Upper lobe of right lung (tissue), 1 donor: ENCODE measurements around the gene CTSK. TPM values are rescaled to one million over a fixed set of nuclear protein-coding genes. Genes with fewer than 3 reads are reported as not detected.

ENCODE experiments used
- ATAC-seq: fragments of 200-7000 bp; cut with Tn5 transposase; one replicate; pipeline ENCODE4 v1.9.1; 2020; ENCODE audit warnings: mild to moderate bottlenecking, moderate library complexity
- DNase-seq: peaks from one replicate; pipeline ENCODE4 v3.0.0-alpha.2; 2020
- H3K27ac ChIP-seq: fragments of 200-600 bp; one replicate; pipeline ENCODE4 v1.8.0; 2022
- H3K27me3 ChIP-seq: fragments of 200-600 bp; one replicate; pipeline ENCODE4 v1.8.0; 2022; ENCODE audit warnings: mild to moderate bottlenecking
- H3K36me3 ChIP-seq: fragments of 200-600 bp; one replicate; pipeline ENCODE4 v1.8.0; 2022
- H3K4me1 ChIP-seq: fragments of 200-600 bp; one replicate; pipeline ENCODE4 v1.8.0; 2022
- H3K4me3 ChIP-seq: fragments of 200-600 bp; one replicate; pipeline ENCODE4 v1.8.0; 2022; ENCODE audit warnings: mild to moderate bottlenecking
- H3K9me3 ChIP-seq: fragments of 200-600 bp; one replicate; pipeline ENCODE4 v1.8.0; 2022
- CTCF ChIP-seq: fragments of 200-600 bp; IDR thresholded peaks from one replicate; pipeline ENCODE4 v1.8.0; 2022; ENCODE audit warnings: antibody characterized with exemption
- intact Hi-C: fragments of 100-400 bp; cut with DNase I; formaldehyde crosslinking; loops from one replicate; pipeline ENCODE4 v1.11.0; 2022
- total RNA-seq: library from RNA; stranded (reverse); fragmentation: NEBNext Ultra II Directional; extraction: Animal tissue kit (Norgen Biotek cat#: 25700); gene quantifications from one replicate; pipeline ENCODE4 v1.2.1, GENCODE V29; 2021
- donor health status: DM: no; HTN: yes; CAD: no; lungs with severe emphysema.

Gene CTSK
- total RNA-seq, 1 donor from 2014 or later, result 35.5 TPM

DNA sequence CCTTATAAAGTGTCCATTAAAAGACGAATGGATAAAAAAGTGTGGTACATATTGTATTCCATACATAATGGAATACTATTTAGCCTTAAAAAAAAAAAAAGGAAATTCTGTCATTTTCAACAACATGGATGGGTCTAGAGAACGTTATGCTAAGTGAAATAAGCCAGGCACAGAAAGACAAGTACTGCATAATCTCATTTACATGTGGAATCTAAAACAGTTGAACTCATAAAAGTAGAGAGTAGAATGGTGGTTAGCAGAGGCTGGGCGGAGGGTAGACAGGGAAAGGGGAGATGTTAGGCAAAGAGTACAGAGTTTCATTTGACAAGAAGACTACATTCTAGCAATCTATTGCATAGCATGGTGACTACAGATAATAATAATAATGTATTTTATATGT is 45.0 kb downstream of the CTSK start:
- peak overlapping the region; percentile 48 for H3K4me3 ChIP-seq
- H3K4me1 ChIP-seq, result peaks cover 14% of the 10 kb centered on the region
- no peak overlapping the region for H3K27ac ChIP-seq
- H3K9me3 ChIP-seq, result no peaks in the 10 kb centered on the region
- DNase-seq, result no peak
- H3K27me3 ChIP-seq, result no peaks in the 10 kb centered on the region
- TF ChIP-seq CTCF, result no peak
- no peak for ATAC-seq
- intact Hi-C loops, result no loop called here
- H3K36me3 ChIP-seq, result no peaks in the 10 kb centered on the region

GRCh38 chr1:150762552-150762951 is 45.5 kb downstream of the CTSK start:
- DNase-seq, result no peak
- H3K36me3 ChIP-seq, result peaks cover 3% of the 10 kb centered on the region
- no peak overlapping the region for H3K4me3 ChIP-seq
- no peaks in the 10 kb centered on the region for H3K9me3 ChIP-seq
- TF ChIP-seq CTCF, result no peak
- no peak overlapping the region for H3K27ac ChIP-seq
- no peak for ATAC-seq
- H3K4me1 ChIP-seq, result peaks cover 14% of the 10 kb centered on the region
- intact Hi-C loops, result no loop called here
- no peaks in the 10 kb centered on the region for H3K27me3 ChIP-seq

GRCh38 chr1:150761801-150762200 is 46.3 kb downstream of the CTSK start:
- Histone ChIP-seq H3K36me3 (peaks cover 9% of the 10 kb centered on the region), H3K4me3 (no peak overlapping the region), H3K4me1 (peaks cover 14% of the 10 kb centered on the region), H3K27ac (no peak overlapping the region), H3K27me3 (no peaks in the 10 kb centered on the region), H3K9me3 (no peaks in the 10 kb centered on the region)
- no peak for TF ChIP-seq CTCF
- DNase-seq (no peak), ATAC-seq (no peak)
- intact Hi-C loops, result no loop called here

DNA sequence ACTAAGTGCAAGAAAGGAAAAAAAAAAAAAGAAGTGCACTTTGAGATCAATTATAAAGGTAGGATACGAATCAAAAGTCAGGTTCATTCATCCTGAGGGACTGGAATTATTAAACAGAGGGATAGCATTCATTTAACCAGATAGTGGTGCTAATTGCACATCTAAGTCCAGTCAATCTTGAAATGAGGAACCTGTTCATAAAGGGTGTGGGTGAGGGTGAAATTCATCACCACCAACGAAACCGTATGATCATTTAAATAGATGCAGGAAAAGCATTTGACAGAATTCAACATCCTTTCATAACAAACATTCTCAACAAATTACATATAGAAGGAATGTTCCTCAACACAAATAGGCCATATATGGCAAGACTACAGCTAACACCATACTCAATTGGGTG is 48.0 kb downstream of the CTSK start:
- TF ChIP-seq CTCF, result no peak
- ATAC-seq, result peak; percentile 78
- Histone ChIP-seq H3K9me3 (no peaks in the 10 kb centered on the region), H3K4me1 (peaks cover 14% of the 10 kb centered on the region), H3K36me3 (peaks cover 26% of the 10 kb centered on the region), H3K4me3 (no peak overlapping the region), H3K27me3 (no peaks in the 10 kb centered on the region), H3K27ac (no peak overlapping the region)
- intact Hi-C loops, result no loop called here
- DNase-seq, result no peak

- H3K27me3 ChIP-seq, result no peaks in the 10 kb centered on the region
- no peak for TF ChIP-seq CTCF
- DNase-seq, result no peak
- no peak overlapping the region for H3K4me3 ChIP-seq
- intact Hi-C loops, result no loop called here
- H3K36me3 ChIP-seq, result peaks cover 71% of the 10 kb centered on the region
- no peak overlapping the region for H3K27ac ChIP-seq
- H3K9me3 ChIP-seq, result no peaks in the 10 kb centered on the region
- no peak for ATAC-seq
- no peaks in the 10 kb centered on the region for H3K4me1 ChIP-seq
Measured at GRCh38 chr1:150753416-150753815, 54.6 kb downstream of the CTSK start.

- Histone ChIP-seq H3K4me3 (no peak overlapping the region), H3K4me1 (no peaks in the 10 kb centered on the region), H3K9me3 (no peaks in the 10 kb centered on the region), H3K36me3 (peaks cover 76% of the 10 kb centered on the region), H3K27ac (no peak overlapping the region), H3K27me3 (no peaks in the 10 kb centered on the region)
- no peak for TF ChIP-seq CTCF
- DNase-seq (no peak), ATAC-seq (peak; percentile 77)
- intact Hi-C loops, result no loop called here
Measured at GRCh38 chr1:150751443-150751842, 56.6 kb downstream of the CTSK start.
